ENCODE data around the gene ARHGAP21.
"Not testable (repeated sequence)": the region's sequence is repeated elsewhere in the genome, so short reads cannot be mapped to it uniquely, and the experiment has no call there.

The ARHGAP21 gene

GRCh38 chr10:24723788-24724380 is at the start of gene ARHGAP21:
TSS of gene ARHGAP21 (minus strand) at chr10:24723887. CDS start at chr10:24721899, 1,988 bp downstream.
- DNase-seq (ENCODE audit: low spot score): peak; percentile 74

GRCh38 chr10:24771943-24772694 is 48.4 kb upstream of the ARHGAP21 start:
- DNase-seq (ENCODE audit: low spot score): no peak

GRCh38 chr10:24764991-24765390 is 41.3 kb upstream of the ARHGAP21 start:
- not testable (repeated sequence) for DNase-seq (ENCODE audit: low spot score)

- no peak for DNase-seq (ENCODE audit: low spot score)
These were observed 39.4 kb upstream of the ARHGAP21 start for GRCh38 chr10:24762966-24763623.

- DNase-seq (ENCODE audit: low spot score): no peak
These were observed 38.7 kb upstream of the ARHGAP21 start for GRCh38 chr10:24762161-24762924.

- DNase-seq (ENCODE audit: low spot score): no peak
These were observed 36.0 kb upstream of the ARHGAP21 start for GRCh38 chr10:24759672-24760071.

- not testable (repeated sequence) for DNase-seq (ENCODE audit: low spot score)
These were observed 34.6 kb upstream of the ARHGAP21 start for GRCh38 chr10:24758254-24758653.

- DNase-seq (ENCODE audit: low spot score): no peak
These were observed 32.6 kb upstream of the ARHGAP21 start for GRCh38 chr10:24756283-24756682.

- DNase-seq (ENCODE audit: low spot score): no peak
These were observed 28.0 kb upstream of the ARHGAP21 start for GRCh38 chr10:24751716-24752115.

GRCh38 chr10:24750695-24751094 is 27.0 kb upstream of the ARHGAP21 start:
- DNase-seq (ENCODE audit: low spot score): no peak

GRCh38 chr10:24748214-24748613 is 24.5 kb upstream of the ARHGAP21 start:
- no peak for DNase-seq (ENCODE audit: low spot score)

GRCh38 chr10:24744946-24745345 is 21.3 kb upstream of the ARHGAP21 start:
- no peak for DNase-seq (ENCODE audit: low spot score)

GRCh38 chr10:24740714-24741113 is 17.0 kb upstream of the ARHGAP21 start:
- no peak for DNase-seq (ENCODE audit: low spot score)

- DNase-seq (ENCODE audit: low spot score): no peak
These were observed 13.3 kb upstream of the ARHGAP21 start for GRCh38 chr10:24737001-24737400.

- DNase-seq (ENCODE audit: low spot score): no peak
These were observed 8.3 kb upstream of the ARHGAP21 start for GRCh38 chr10:24731942-24732341.

- no peak for DNase-seq (ENCODE audit: low spot score)
These were observed 7.1 kb upstream of the ARHGAP21 start for GRCh38 chr10:24730811-24731210.

GRCh38 chr10:24727786-24728185 is 4.1 kb upstream of the ARHGAP21 start:
- DNase-seq (ENCODE audit: low spot score): peak; percentile 49

GRCh38 chr10:24726626-24727025 is 2.9 kb upstream of the ARHGAP21 start:
- DNase-seq (ENCODE audit: low spot score): no peak

- DNase-seq (ENCODE audit: low spot score): not testable (repeated sequence)
These were observed 2.3 kb upstream of the ARHGAP21 start for GRCh38 chr10:24726029-24726428.

- DNase-seq (ENCODE audit: low spot score): peak; percentile 98
These were observed 918 bp upstream of the ARHGAP21 start for GRCh38 chr10:24724381-24725228.

- peak; percentile 81 for DNase-seq (ENCODE audit: low spot score)
These were observed 300 bp downstream of the ARHGAP21 start for GRCh38 chr10:24723386-24723787.

Measured in ecto neural progenitor cell (in vitro differentiated cells).